ENCODE data around the gene RNF207. TPM values are rescaled to one million over a fixed set of nuclear protein-coding genes. Genes with fewer than 3 reads are reported as not detected.

The RNF207 gene
- total RNA-seq, 1 experiment from 2014 or later: 115 TPM

- no peak for TF ChIP-seq REST (IDR thresholded peaks at IDR 0.05; ENCODE audit: insufficient read depth in 1 of 2, low read depth in 2 of 2, low read length in 1 of 2)
- TF ChIP-seq SIN3A (IDR thresholded peaks at IDR 0.05; ENCODE audit: borderline replicate concordance, insufficient read depth, low read depth, low read length): no peak
- no peak for TF ChIP-seq CTCF (IDR thresholded peaks at IDR 0.05)
- TF ChIP-seq POLR2AphosphoS5 (IDR thresholded peaks at IDR 0.05; ENCODE audit: low read depth, low read length): no peak
- TF ChIP-seq TCF7L2 (IDR thresholded peaks at IDR 0.05; ENCODE audit: low read depth, low read length): no peak
- Histone ChIP-seq H3K27ac (ENCODE audit: low read length) (no peak overlapping the region), H3K9me3 (ENCODE audit: control insufficient read depth, insufficient read depth, low read depth, low read length) (no peaks in the 10 kb centered on the region), H3K4me1 (ENCODE audit: control insufficient read depth, insufficient read depth, low read length) (peaks cover 10% of the 10 kb centered on the region), H3K4me3 (ENCODE audit: low read depth in 2 of 2, low read length in 2 of 2) (peak overlapping the region in 1 of 2 experiments; percentile 12; a peak in 1 of 4 replicates), H3K36me3 (ENCODE audit: control insufficient read depth, insufficient read depth, low read length) (no peaks in the 10 kb centered on the region), H3K27me3 (ENCODE audit: control insufficient read depth, insufficient read depth, low read length) (no peaks in the 10 kb centered on the region)
- intact Hi-C loops (cut with micrococcal nuclease; ENCODE audit: unreplicated experiment) (loop anchor here (5.0 kb wide), 2 partner anchors 162 to 227 kb away; no protein-coding TSS in a partner anchor), in situ Hi-C loops (cut with HindIII; ENCODE audit: low pct_unique_long_range_greater_than_20kb, low sequenced_read_pairs) (no loop called here)
- ChIA-PET CTCF (no interaction called here), POLR2A (no interaction called here)
- BruUV-seq (replicated peaks): no TSS peak
- ATAC-seq (no peak), DNase-seq (ENCODE audit: low read depth, low spot score) (no peak)
Measured at GRCh38 chr1:6249739-6250689, 44.1 kb downstream of the RNF207 start.

GRCh38 chr1:6251233-6251632, 45.3 kb downstream of the RNF207 start:
- Histone ChIP-seq H3K4me3 (ENCODE audit: low read depth in 2 of 2, low read length in 2 of 2) (no peak overlapping the region), H3K27me3 (ENCODE audit: control insufficient read depth, insufficient read depth, low read length) (no peaks in the 10 kb centered on the region), H3K9me3 (ENCODE audit: control insufficient read depth, insufficient read depth, low read depth, low read length) (no peaks in the 10 kb centered on the region), H3K4me1 (ENCODE audit: control insufficient read depth, insufficient read depth, low read length) (peaks cover 8% of the 10 kb centered on the region), H3K36me3 (ENCODE audit: control insufficient read depth, insufficient read depth, low read length) (no peaks in the 10 kb centered on the region), H3K27ac (ENCODE audit: low read length) (no peak overlapping the region)
- POLR2A ChIA-PET: no interaction called here
- no peak for TF ChIP-seq SIN3A (IDR thresholded peaks at IDR 0.05; ENCODE audit: borderline replicate concordance, insufficient read depth, low read depth, low read length)
- TF ChIP-seq CTCF (IDR thresholded peaks at IDR 0.05): no peak
- TF ChIP-seq POLR2AphosphoS5 (IDR thresholded peaks at IDR 0.05; ENCODE audit: low read depth, low read length): no peak
- no peak for TF ChIP-seq REST (IDR thresholded peaks at IDR 0.05; ENCODE audit: insufficient read depth in 1 of 2, low read depth in 2 of 2, low read length in 1 of 2)
- no peak for TF ChIP-seq TCF7L2 (IDR thresholded peaks at IDR 0.05; ENCODE audit: low read depth, low read length)
- ATAC-seq: no peak
- CTCF ChIA-PET: interaction anchor here (0.5 to 0.6 kb wide), 2 partner anchors 189 to 198 kb away, joined by 3 to 5 read pairs; no protein-coding TSS in a partner anchor
- intact Hi-C loops (cut with micrococcal nuclease; ENCODE audit: unreplicated experiment): no loop called here
- in situ Hi-C loops (cut with HindIII; ENCODE audit: low pct_unique_long_range_greater_than_20kb, low sequenced_read_pairs): no loop called here
- DNase-seq (ENCODE audit: low read depth, low spot score): no peak
- no TSS peak for BruUV-seq (replicated peaks)

Measured in Panc1 (cell line).